ENCODE measurements around the gene PFDN6. TPM values are rescaled to one million over a fixed set of nuclear protein-coding genes. Genes with fewer than 3 reads are reported as not detected.

PFDN6 gene
- total RNA-seq, 3 donors from 2014 or later (not counting 1 experiment from before 2014, with no cell fraction given) = 19.2 to 26.5 (median 22.7) TPM

GRCh38 chr6:33264015-33264414 lies 25.4 kb upstream of the PFDN6 start:
- H3K9me3 Mint-ChIP-seq = no peaks in the 10 kb centered on the region
- H3K36me3 ChIP-seq (ENCODE audit: control insufficient read depth, insufficient read depth, low read length) = peaks cover 74% of the 10 kb centered on the region
- no peak overlapping the region for H3K4me3 ChIP-seq (ENCODE audit: low read length)
- H3K4me1 ChIP-seq (ENCODE audit: control insufficient read depth, insufficient read depth, low read length) = no peaks in the 10 kb centered on the region
- 94% methylated on average over 7 of the region's 7 CpGs for WGBS (ENCODE audit: insufficient coverage)
- ATAC-seq = no peak
- no peak for TF ChIP-seq CTCF (IDR thresholded peaks at IDR 0.05)
- no peaks in the 10 kb centered on the region for H3K27me3 ChIP-seq (ENCODE audit: control insufficient read depth, insufficient read depth, low read length)
- no peak overlapping the region for H3K27ac Mint-ChIP-seq
- intact Hi-C loops (cut with micrococcal nuclease) = no loop called here
- no peak overlapping the region for H3K4me3 Mint-ChIP-seq
- H3K36me3 Mint-ChIP-seq = peaks cover 19% of the 10 kb centered on the region
- H3K27me3 Mint-ChIP-seq (ENCODE audit: low read depth in 2 of 2) = no peaks in the 10 kb centered on the region
- no peaks in the 10 kb centered on the region for H3K9me3 ChIP-seq (ENCODE audit: control insufficient read depth, insufficient read depth, low read length)
- H3K27ac ChIP-seq (ENCODE audit: low read length) = no peak overlapping the region
- DNase-seq = no peak
- peaks cover 0 to 10% of the 10 kb centered on the region in 2 donors for H3K4me1 Mint-ChIP-seq

GRCh38 chr6:33271117-33271467 lies 18.3 kb upstream of the PFDN6 start:
- Mint-ChIP-seq H3K4me1 (peaks cover 51 to 57% of the 10 kb centered on the region in 2 donors), H3K27me3 (ENCODE audit: low read depth in 2 of 2) (no peaks in the 10 kb centered on the region), H3K27ac (peak overlapping the region; percentile 97 to 98), H3K9me3 (no peaks in the 10 kb centered on the region), H3K4me3 (peak overlapping the region; percentile 96), H3K36me3 (peaks cover 17% of the 10 kb centered on the region)
- WGBS (ENCODE audit: insufficient coverage) = 0% methylated on average over 5 of the region's 7 CpGs
- intact Hi-C loops (cut with micrococcal nuclease) = loop anchor here (1.0 kb wide), 1 partner anchor 22 kb away; no protein-coding TSS in a partner anchor
- no peak for TF ChIP-seq CTCF (IDR thresholded peaks at IDR 0.05)
- Histone ChIP-seq H3K27me3 (ENCODE audit: control insufficient read depth, insufficient read depth, low read length) (no peaks in the 10 kb centered on the region), H3K27ac (ENCODE audit: low read length) (peak overlapping the region; percentile 89), H3K36me3 (ENCODE audit: control insufficient read depth, insufficient read depth, low read length) (peaks cover 62% of the 10 kb centered on the region), H3K4me3 (ENCODE audit: low read length) (peak overlapping the region; percentile 71), H3K9me3 (ENCODE audit: control insufficient read depth, insufficient read depth, low read length) (no peaks in the 10 kb centered on the region), H3K4me1 (ENCODE audit: control insufficient read depth, insufficient read depth, low read length) (peaks cover 34% of the 10 kb centered on the region)
- ATAC-seq (peak; percentile 16 to 33 (median 20)), DNase-seq (no peak)

GRCh38 chr6:33271468-33272274 lies 17.7 kb upstream of the PFDN6 start, which contains the start of the genes RPS18 and VPS52:
Gene RPS18, plus strand, starts transcription at chr6:33272075. Its CDS starts 45 bp downstream, at chr6:33272120.
Gene VPS52, minus strand, starts transcription at chr6:33271876. Its CDS starts 201 bp downstream, at chr6:33271675.
- peak; percentile 83 to 99 for DNase-seq
- Mint-ChIP-seq H3K36me3 (peaks cover 17% of the 10 kb centered on the region), H3K27ac (peak within 1 kb of the TSS; percentile 97 to 98), H3K4me3 (peak within 1 kb of the TSS; percentile 96), H3K9me3 (no peaks in the 10 kb centered on the region), H3K27me3 (ENCODE audit: low read depth in 2 of 2) (no peaks in the 10 kb centered on the region), H3K4me1 (peaks cover 57 to 63% of the 10 kb centered on the region in 2 donors)
- intact Hi-C loops (cut with micrococcal nuclease) = loop anchor here (1.0 to 2.0 kb wide), 3 partner anchors 18 to 63 kb away; partner anchors contain the start of genes PFDN6, RING1 and WDR46
- no peak for TF ChIP-seq CTCF (IDR thresholded peaks at IDR 0.05)
- Histone ChIP-seq H3K4me1 (ENCODE audit: control insufficient read depth, insufficient read depth, low read length) (peaks cover 40% of the 10 kb centered on the region), H3K9me3 (ENCODE audit: control insufficient read depth, insufficient read depth, low read length) (no peaks in the 10 kb centered on the region), H3K36me3 (ENCODE audit: control insufficient read depth, insufficient read depth, low read length) (peaks cover 58% of the 10 kb centered on the region), H3K27me3 (ENCODE audit: control insufficient read depth, insufficient read depth, low read length) (no peaks in the 10 kb centered on the region), H3K4me3 (ENCODE audit: low read length) (peak within 1 kb of the TSS; percentile 71), H3K27ac (ENCODE audit: low read length) (peak within 1 kb of the TSS; percentile 89)
- under 1% methylated on average over 48 of the region's 48 CpGs for WGBS (ENCODE audit: insufficient coverage)
- peak; percentile 86 to 95 (median 91) for ATAC-seq
